Keratinocyte (primary cell): ENCODE data around the gene TACR3. TPM values are rescaled to one million over a fixed set of nuclear protein-coding genes. Genes with fewer than 3 reads are reported as not detected.
"Not testable (repeated sequence)": the region's sequence is repeated elsewhere in the genome, so short reads cannot be mapped to it uniquely, and the experiment has no call there.

Experiments used
- DNase-seq: peaks from one replicate; pipeline ENCODE4 v3.0.0-alpha.2; 2011; ENCODE audit warnings: low read depth, missing footprints, low spot score
- FAIRE-seq: peaks from 2 replicates; lab custom pipeline; 2011; peaks lifted over from hg19 to GRCh38; lab: Jason Lieb, UNC
- H2AFZ ChIP-seq: 2 replicates; pipeline ENCODE4 v1.6.0; 2012; ENCODE audit warnings: low read length, control low read depth, inconsistent platforms; ENCODE audit not compliant: control insufficient read depth
- H3K27ac ChIP-seq: 2 replicates; pipeline ENCODE4 v1.5.1; 2011; ENCODE audit warnings: low read length; ENCODE audit not compliant: control insufficient read depth, insufficient read depth
- H3K27me3 ChIP-seq: 3 replicates; pipeline ENCODE4 v1.6.0; 2011; ENCODE audit warnings: low read length; ENCODE audit not compliant: control insufficient read depth, insufficient read depth; ENCODE audit errors: extremely low read depth
- H3K36me3 ChIP-seq, 2 experiments: 2 replicates in 1 of 2; 3 replicates in 1 of 2; pipeline ENCODE4 v1.5.1; 2011; ENCODE audit warnings: low read length in 2 of 2, mild to moderate bottlenecking in 1 of 2; ENCODE audit not compliant: control insufficient read depth in 2 of 2, insufficient read depth in 2 of 2; ENCODE audit errors: extremely low read depth in 1 of 2
- H3K4me1 ChIP-seq: 3 replicates; pipeline ENCODE4 v1.5.1; 2011; ENCODE audit warnings: low read length; ENCODE audit not compliant: control insufficient read depth, insufficient read depth; ENCODE audit errors: extremely low read depth
- H3K4me2 ChIP-seq: 3 replicates; pipeline ENCODE4 v1.6.0; 2011; ENCODE audit warnings: low read depth, low read length; ENCODE audit not compliant: control insufficient read depth, insufficient read depth; ENCODE audit errors: extremely low read depth
- H3K4me3 ChIP-seq, 3 experiments: fragments of 200-600 bp in 1 of 3; sonication (generic) in 1 of 3; 2 replicates in 2 of 3; 3 replicates in 1 of 3; pipeline ENCODE4 v1.5.1; 2011 to 2016; ENCODE audit warnings: low read length in 3 of 3, mild to moderate bottlenecking in 3 of 3, control low read depth in 2 of 3, inconsistent platforms in 1 of 3, low read depth in 1 of 3, mixed read lengths in 1 of 3, mixed run types in 1 of 3, moderate library complexity in 1 of 3; ENCODE audit not compliant: control insufficient read depth in 2 of 3, insufficient read depth in 2 of 3; ENCODE audit errors: extremely low read depth in 1 of 3
- H3K79me2 ChIP-seq: 2 replicates; pipeline ENCODE4 v1.6.0; 2012; ENCODE audit warnings: low read length; ENCODE audit not compliant: control insufficient read depth, insufficient read depth
- H3K9ac ChIP-seq: 3 replicates; pipeline ENCODE4 v1.6.0; 2011; ENCODE audit warnings: low read length; ENCODE audit not compliant: control insufficient read depth, insufficient read depth; ENCODE audit errors: extremely low read depth
- H3K9me1 ChIP-seq: 3 replicates; pipeline ENCODE4 v1.6.0; 2011; ENCODE audit warnings: low read length; ENCODE audit not compliant: control insufficient read depth, insufficient read depth; ENCODE audit errors: extremely low read depth
- H3K9me3 ChIP-seq: 2 replicates; pipeline ENCODE4 v1.5.1; 2012; ENCODE audit warnings: low read depth, low read length; ENCODE audit not compliant: control insufficient read depth
- H4K20me1 ChIP-seq: 3 replicates; pipeline ENCODE4 v1.6.0; 2011; ENCODE audit warnings: low read length; ENCODE audit not compliant: control insufficient read depth, insufficient read depth; ENCODE audit errors: extremely low read depth
- CTCF ChIP-seq, 3 experiments: IDR thresholded peaks in 1 of 3; conservative IDR thresholded peaks in 1 of 3; optimal IDR thresholded peaks in 1 of 3; 2 replicates in 2 of 3; 3 replicates in 1 of 3; pipeline versions ENCODE3 to v1.5.1; 2011; ENCODE audit warnings: low read length in 3 of 3, mild to moderate bottlenecking in 3 of 3, moderate library complexity in 2 of 3, control low read depth in 1 of 3, inconsistent platforms in 1 of 3; ENCODE audit not compliant: insufficient read depth in 2 of 3; ENCODE audit errors: extremely low read depth in 1 of 3
- EZH2 ChIP-seq: IDR thresholded peaks from one replicate; pipeline ENCODE4 v1.6.1; 2012; ENCODE audit warnings: inconsistent platforms, mild to moderate bottlenecking, low read length, moderate library complexity
- dilution Hi-C: fragments of 300-500 bp; cut with MboI; formaldehyde crosslinking; loops from one replicate; pipeline ENCODE4 v1.7.0; 2020; ENCODE audit warnings: low sequenced_read_pairs; ENCODE audit not compliant: extremely low pct_ligation_motif_present
- polyA plus RNA-seq, 5 experiments: library from polyadenylated mRNA; depleted of rRNA in 3 of 5; stranded (reverse) in 3 of 5; stranded (forward) in 1 of 5; unstranded in 1 of 5; fragments of >200 nt; gene quantifications; 1 replicate in 1 of 5; 2 replicates in 3 of 5; 3 replicates in 1 of 5; pipeline versions ENCODE4 v1.2.1 to v1.2.3, GENCODE V29; 2011 to 2012; ENCODE audit warnings: missing spikeins in 2 of 5, low read depth in 1 of 5, low replicate concordance in 1 of 5

The TACR3 gene
- polyA plus RNA-seq, 1 donor (not counting 4 experiments of a cell fraction or from before 2014, with no cell fraction given) = not detected

- TF ChIP-seq CTCF (optimal IDR thresholded peaks at IDR 0.05 in 1 of 3, IDR thresholded peaks at IDR 0.05 in 1 of 3, conservative IDR thresholded peaks at IDR 0.05 in 1 of 3; ENCODE audit: extremely low read depth in 1 of 3, insufficient read depth in 2 of 3, low read length in 3 of 3) = no peak
- TF ChIP-seq EZH2 = no peak
Measured at GRCh38 chr4:103673983-103674382, 45.8 kb downstream of the TACR3 start.

GRCh38 chr4:103666764-103667163, 53.0 kb downstream of the TACR3 start:
- H3K9me3 ChIP-seq, dilution Hi-C loops, H3K4me2 ChIP-seq, H3K4me3 ChIP-seq, H3K27ac ChIP-seq, FAIRE-seq, DNase-seq, H2AFZ ChIP-seq, H3K9me1 ChIP-seq, H3K36me3 ChIP-seq, H3K9ac ChIP-seq, H3K79me2 ChIP-seq, H4K20me1 ChIP-seq, H3K27me3 ChIP-seq, H3K4me1 ChIP-seq: not testable (repeated sequence)

More at GRCh38 chr4:103673983-103674382, 45.8 kb downstream of the TACR3 start:
- Histone ChIP-seq H3K4me3 (no peak overlapping the region), H3K36me3 (no peaks in the 10 kb centered on the region), H3K4me2 (no peak overlapping the region), H3K27ac (no peak overlapping the region), H3K79me2 (no peaks in the 10 kb centered on the region), H3K27me3 (no peaks in the 10 kb centered on the region), H3K9ac (no peak overlapping the region), H3K9me1 (no peaks in the 10 kb centered on the region), H4K20me1 (no peaks in the 10 kb centered on the region), H3K9me3 (no peaks in the 10 kb centered on the region), H2AFZ (no peak overlapping the region), H3K4me1 (no peaks in the 10 kb centered on the region)
- no peak for DNase-seq
- no peak for FAIRE-seq
- dilution Hi-C loops = no loop called here

GRCh38 chr4:103664436-103665075, 55.2 kb downstream of the TACR3 start:
- Histone ChIP-seq H3K36me3 (no peaks in the 10 kb centered on the region), H3K9me3 (no peaks in the 10 kb centered on the region), H3K27ac (no peak overlapping the region), H3K4me2 (no peak overlapping the region), H3K79me2 (no peaks in the 10 kb centered on the region), H3K9me1 (no peaks in the 10 kb centered on the region), H2AFZ (no peak overlapping the region), H4K20me1 (no peaks in the 10 kb centered on the region), H3K9ac (no peak overlapping the region), H3K4me3 (no peak overlapping the region), H3K27me3 (no peaks in the 10 kb centered on the region), H3K4me1 (no peaks in the 10 kb centered on the region)
- dilution Hi-C loops = no loop called here
- FAIRE-seq (no peak), DNase-seq (no peak)
- TF ChIP-seq CTCF (optimal IDR thresholded peaks at IDR 0.05 in 1 of 3, IDR thresholded peaks at IDR 0.05 in 1 of 3, conservative IDR thresholded peaks at IDR 0.05 in 1 of 3; ENCODE audit: extremely low read depth in 1 of 3, insufficient read depth in 2 of 3, low read length in 3 of 3) = no peak
- no peak for TF ChIP-seq EZH2
